Hematopoietic multipotent progenitor cell treated with erythropoietin and hydrocortisone succinate and interleukin-3 and kit ligand, for 17 days (in vitro differentiated cells): ENCODE results near the gene TRPM8.
"Not testable (repeated sequence)": the region's sequence is repeated elsewhere in the genome, so short reads cannot be mapped to it uniquely, and the experiment has no call there.

Experiments
- DNase-seq: peaks from one replicate; pipeline ENCODE4 v3.0.0-alpha.2; 2015; ENCODE audit warnings: low spot score

Gene TRPM8

GRCh38 chr2:233938676-233939370, 21.6 kb downstream of the TRPM8 start:
- no peak for DNase-seq

GRCh38 chr2:233940376-233941276, 23.5 kb downstream of the TRPM8 start:
- no peak for DNase-seq

GRCh38 chr2:233942731-233943130, 25.6 kb downstream of the TRPM8 start:
- DNase-seq: no peak

GRCh38 chr2:233944269-233944668, 27.1 kb downstream of the TRPM8 start:
- no peak for DNase-seq

- no peak for DNase-seq
Measured at GRCh38 chr2:233944722-233945121, 27.5 kb downstream of the TRPM8 start.

- no peak for DNase-seq
Measured at GRCh38 chr2:233945146-233945545, 28.0 kb downstream of the TRPM8 start.

GRCh38 chr2:233950078-233950825, 33.1 kb downstream of the TRPM8 start:
- no peak for DNase-seq

GRCh38 chr2:233952335-233952734, 35.2 kb downstream of the TRPM8 start:
- no peak for DNase-seq

- DNase-seq: no peak
Measured at GRCh38 chr2:233953087-233953801, 36.1 kb downstream of the TRPM8 start.

- DNase-seq: no peak
Measured at GRCh38 chr2:233960203-233960602, 43.0 kb downstream of the TRPM8 start.

- no peak for DNase-seq
Measured at GRCh38 chr2:233961905-233962304, 44.7 kb downstream of the TRPM8 start.

GRCh38 chr2:233964581-233964980, 47.4 kb downstream of the TRPM8 start:
- DNase-seq: no peak

GRCh38 chr2:233965032-233965603, 47.9 kb downstream of the TRPM8 start:
- no peak for DNase-seq

GRCh38 chr2:233965646-233966045, 48.5 kb downstream of the TRPM8 start:
- DNase-seq: not testable (repeated sequence)

GRCh38 chr2:233966388-233966787, 49.2 kb downstream of the TRPM8 start:
- no peak for DNase-seq

- no peak for DNase-seq
Measured at GRCh38 chr2:233967164-233967563, 50.0 kb downstream of the TRPM8 start.

- DNase-seq: no peak
Measured at GRCh38 chr2:233968556-233968955, 51.4 kb downstream of the TRPM8 start.

GRCh38 chr2:233972460-233972859, 55.3 kb downstream of the TRPM8 start:
- not testable (repeated sequence) for DNase-seq

GRCh38 chr2:233972941-233973575, 55.9 kb downstream of the TRPM8 start:
- no peak for DNase-seq

GRCh38 chr2:233973786-233974185, 56.6 kb downstream of the TRPM8 start:
- no peak for DNase-seq

GRCh38 chr2:233974530-233975071, 57.4 kb downstream of the TRPM8 start:
- DNase-seq: no peak
